Measurements from ENCODE around the gene TFF1.

The TFF1 gene

GRCh38 chr21:42343963-42344510 lies 22.3 kb downstream of the TFF1 start:
- no peak for DNase-seq (ENCODE audit: low read depth, low spot score)

DNA sequence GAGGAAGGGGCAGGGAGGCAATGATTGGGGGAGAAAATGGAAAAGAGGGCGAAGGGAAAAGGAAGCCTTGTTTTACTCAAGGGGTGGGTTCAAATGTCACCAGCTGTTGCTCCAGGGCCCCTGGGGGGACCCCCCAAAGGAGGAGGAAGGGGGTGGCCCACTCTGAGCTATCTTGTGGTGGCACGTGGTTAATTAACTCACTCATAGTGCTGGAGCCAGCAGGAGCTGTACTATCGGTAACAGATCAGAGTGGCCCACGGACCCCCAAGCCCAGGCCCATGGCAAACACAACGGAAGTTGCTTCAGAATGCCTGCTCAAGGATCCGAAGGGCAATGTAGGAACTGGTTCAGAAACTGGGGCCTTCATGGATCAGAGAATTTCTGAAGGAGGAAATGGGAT lies 22.8 kb downstream of the TFF1 start:
- no peak for DNase-seq (ENCODE audit: low read depth, low spot score)

GRCh38 chr21:42343101-42343500 lies 23.2 kb downstream of the TFF1 start:
- no peak for DNase-seq (ENCODE audit: low read depth, low spot score)

- DNase-seq (ENCODE audit: low read depth, low spot score): no peak
Measured at GRCh38 chr21:42341776-42342542, 24.4 kb downstream of the TFF1 start.

- no peak for DNase-seq (ENCODE audit: low read depth, low spot score)
Measured at GRCh38 chr21:42340187-42341050, 25.9 kb downstream of the TFF1 start.

DNA sequence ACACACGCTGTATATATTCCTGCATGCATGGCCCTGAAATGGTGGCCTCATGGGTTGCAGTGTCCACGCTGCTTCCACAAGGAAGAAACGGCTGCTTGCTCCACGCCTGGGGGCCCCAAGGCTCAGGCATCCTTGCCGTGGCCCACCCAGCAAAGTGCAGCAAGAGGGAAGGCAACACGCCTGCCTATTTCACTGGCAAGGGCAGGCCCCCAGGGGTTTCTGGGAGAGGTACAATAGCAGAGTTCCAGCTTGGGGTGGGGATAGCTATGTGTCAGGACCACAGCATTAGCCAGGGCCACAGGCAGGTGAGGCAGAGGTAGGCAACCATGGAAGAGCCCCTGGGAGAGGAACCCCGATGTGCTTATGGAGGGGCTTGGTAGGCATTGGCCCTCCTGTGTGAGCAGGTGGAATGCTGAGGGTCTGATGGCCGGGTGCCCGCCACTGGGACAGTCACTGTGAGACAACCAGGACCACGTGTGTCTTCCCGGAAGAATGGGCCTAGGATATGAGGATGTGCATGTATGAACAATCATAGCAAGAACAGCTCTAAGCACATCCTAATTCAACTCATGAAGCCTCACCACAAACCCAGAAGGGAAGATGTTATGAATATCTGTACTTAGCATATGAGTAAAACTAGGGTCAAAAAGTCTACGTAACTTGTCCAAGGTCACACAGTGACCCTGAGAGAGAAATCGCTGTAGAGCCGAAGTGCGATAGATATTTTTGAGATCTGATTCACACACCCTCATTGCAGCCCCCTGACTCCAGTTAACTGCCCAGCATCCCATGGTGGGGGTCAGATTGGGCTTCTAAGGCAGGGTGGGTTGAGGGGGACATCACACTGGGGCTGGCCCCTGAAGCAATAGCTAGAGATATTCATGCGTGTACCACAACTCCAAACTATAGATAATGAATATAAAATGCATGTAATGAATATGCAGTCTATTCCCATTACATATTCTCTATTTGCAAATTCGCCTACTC lies 27.3 kb downstream of the TFF1 start:
- no peak for DNase-seq (ENCODE audit: low read depth, low spot score)

DNA sequence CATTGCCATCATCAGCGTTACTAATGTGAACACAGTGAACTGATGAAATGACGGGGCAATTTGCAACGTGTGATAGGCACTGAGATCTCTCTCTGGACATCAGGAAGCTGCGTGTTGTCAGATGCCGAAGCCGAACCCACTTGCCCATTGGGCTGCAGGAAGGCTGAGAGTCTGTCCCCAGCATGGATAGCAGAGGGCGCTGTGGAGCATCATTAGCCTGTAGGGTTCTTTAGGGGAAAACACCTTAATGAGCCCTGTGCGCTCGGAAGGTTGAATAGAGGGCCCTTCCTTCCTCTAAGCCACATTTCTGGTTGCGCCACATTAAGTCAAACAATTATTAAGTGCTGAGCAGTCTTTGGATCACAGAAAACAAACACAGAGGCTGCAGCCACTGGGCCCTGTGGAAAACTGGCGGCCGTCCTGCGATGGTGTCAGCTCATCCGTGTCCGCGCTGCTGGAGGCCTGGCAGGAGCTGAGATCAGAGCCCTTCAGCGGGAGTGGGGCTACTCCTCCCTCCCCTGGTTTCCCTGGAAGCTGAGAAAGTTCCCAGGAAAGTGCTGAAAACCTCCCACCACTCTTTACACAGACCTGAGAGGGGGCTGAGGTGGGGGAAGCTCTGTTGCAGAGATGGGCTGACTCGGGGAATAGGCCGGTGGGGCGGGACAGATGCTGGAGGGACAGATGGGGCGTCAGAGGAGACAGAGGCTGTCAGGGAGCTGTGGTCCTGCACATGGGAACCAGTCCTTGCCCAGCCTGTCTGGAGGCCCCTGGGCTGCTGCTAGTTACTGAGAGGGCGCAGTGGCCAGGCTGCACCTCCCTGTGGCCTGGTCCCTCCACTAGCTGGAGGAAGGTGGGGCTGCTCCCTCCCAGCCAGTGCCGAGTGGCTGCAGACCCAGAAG lies 28.3 kb downstream of the TFF1 start:
- peak; percentile 66 for DNase-seq (ENCODE audit: low read depth, low spot score)

DNA sequence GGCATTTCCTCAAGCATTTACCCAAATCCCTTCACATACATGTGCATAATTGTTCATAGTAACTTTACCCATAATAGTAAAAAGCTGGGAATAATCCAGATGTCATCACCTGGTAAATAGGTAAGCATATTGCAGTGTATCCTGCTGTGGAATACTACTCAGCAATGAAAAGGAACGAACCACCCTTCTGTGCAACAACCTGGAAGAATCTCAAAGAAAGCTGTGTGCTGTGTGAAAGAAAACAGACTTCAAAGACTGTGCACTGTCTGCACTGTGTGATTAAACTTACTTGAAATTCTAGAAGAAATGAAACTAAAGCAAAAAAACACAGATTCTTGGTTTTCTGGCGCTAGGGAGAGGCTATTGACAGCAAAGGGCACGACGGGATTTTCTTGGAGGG lies 29.1 kb downstream of the TFF1 start:
- DNase-seq (ENCODE audit: low read depth, low spot score): no peak

GRCh38 chr21:42336054-42336453 lies 30.3 kb downstream of the TFF1 start:
- DNase-seq (ENCODE audit: low read depth, low spot score): no peak

- no peak for DNase-seq (ENCODE audit: low read depth, low spot score)
Measured at GRCh38 chr21:42332557-42333317, 33.6 kb downstream of the TFF1 start.

DNA sequence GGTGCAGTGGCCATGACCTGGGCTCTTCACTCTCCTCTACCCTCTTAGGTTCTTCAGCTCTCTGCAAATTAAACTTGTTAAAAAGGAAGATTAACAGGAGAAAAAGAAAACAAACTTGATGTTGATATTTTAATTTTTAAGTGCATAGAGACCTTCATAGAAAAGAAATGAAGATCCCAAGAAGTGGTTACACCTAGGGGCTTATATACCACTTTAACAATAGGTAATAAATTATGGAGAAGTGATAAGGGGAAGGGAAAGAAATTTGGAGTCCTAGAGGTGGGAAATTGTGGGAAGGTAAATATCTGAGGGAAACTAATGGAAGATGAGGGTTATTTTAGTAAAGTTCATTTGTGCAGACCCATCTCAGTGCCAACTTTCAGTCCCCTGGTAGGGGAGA lies 34.7 kb downstream of the TFF1 start:
- DNase-seq (ENCODE audit: low read depth, low spot score): no peak

DNA sequence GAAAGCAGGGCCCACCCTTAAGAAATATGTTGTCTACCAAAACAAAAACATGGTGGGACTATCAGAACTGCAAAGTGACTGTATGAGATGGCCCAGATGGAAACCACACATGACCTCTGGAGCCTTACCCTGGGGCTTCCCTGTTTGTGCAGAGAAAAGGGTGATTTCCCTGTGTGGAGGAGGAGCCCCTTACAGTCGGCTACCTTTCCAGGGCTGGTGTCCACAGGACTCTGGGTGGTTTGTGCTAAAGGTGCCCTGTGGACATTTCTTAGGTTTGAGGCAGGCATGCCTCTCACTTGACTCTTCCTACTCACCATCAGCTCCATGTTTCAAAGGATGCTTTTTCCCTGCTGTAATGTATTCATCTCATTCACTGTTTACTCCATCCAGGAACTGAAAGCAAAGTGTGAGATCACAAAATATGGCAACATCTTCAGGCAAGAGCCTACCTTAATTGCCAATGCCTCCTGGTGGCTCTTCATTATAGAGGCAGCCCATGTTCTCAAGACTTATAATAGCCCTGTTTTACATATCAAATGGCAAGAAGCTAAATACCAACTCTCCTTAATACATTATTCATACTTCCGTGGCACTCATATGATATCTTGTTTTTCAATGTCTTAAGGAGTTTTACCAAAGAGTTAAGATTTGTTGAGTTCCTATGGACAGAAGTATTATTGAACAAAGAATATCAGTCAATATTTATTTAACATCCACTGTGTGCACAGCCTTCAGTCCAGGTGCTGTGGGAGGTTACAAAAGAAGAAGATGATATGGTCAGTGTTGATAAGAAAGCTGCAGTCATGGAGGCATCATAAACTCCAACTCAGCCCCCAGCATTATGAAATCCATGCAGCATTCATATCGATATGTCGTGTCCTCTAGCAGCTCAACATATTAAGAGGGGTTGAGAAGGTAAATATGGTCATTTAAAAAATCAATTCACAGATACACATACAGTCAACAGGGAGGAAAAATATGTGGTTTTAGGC lies 35.7 kb downstream of the TFF1 start:
- DNase-seq (ENCODE audit: low read depth, low spot score): no peak

- DNase-seq (ENCODE audit: low read depth, low spot score): no peak
Measured at GRCh38 chr21:42324896-42325295, 41.4 kb downstream of the TFF1 start.

- DNase-seq (ENCODE audit: low read depth, low spot score): no peak
Measured at GRCh38 chr21:42321845-42322244, 44.5 kb downstream of the TFF1 start.

DNA sequence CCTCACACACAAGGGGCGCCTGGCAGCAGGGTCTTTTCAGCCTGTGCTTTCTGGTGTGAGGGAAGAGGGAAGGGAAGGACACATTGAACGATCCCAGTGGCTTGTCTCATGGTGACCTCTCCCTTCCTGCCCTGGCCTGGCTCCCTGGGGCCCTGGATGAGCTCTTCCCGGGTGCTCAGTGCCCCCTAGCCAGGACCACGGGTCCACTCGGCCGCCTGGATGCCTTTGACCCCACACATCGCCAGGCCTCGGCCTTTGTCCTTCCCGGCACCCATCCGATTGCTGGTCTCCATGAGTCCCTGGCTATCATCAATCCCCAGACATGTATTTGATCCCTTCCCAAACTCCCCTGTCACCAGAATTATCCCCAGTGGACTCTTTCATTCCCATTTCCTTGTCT lies 45.1 kb downstream of the TFF1 start:
- no peak for DNase-seq (ENCODE audit: low read depth, low spot score)

- no peak for DNase-seq (ENCODE audit: low read depth, low spot score)
Measured at GRCh38 chr21:42320791-42321190, 45.5 kb downstream of the TFF1 start.

GRCh38 chr21:42319851-42320572 lies 46.3 kb downstream of the TFF1 start:
- DNase-seq (ENCODE audit: low read depth, low spot score): no peak

- DNase-seq (ENCODE audit: low read depth, low spot score): no peak
Measured at GRCh38 chr21:42319376-42319775, 47.0 kb downstream of the TFF1 start.
